ENCODE measurements around the gene BCL2L1.

GRCh38 chr20:31637660-31638059, 85.0 kb downstream of the BCL2L1 start, which contains the start of gene COX4I2:
- no peak for TF ChIP-seq CTCF (IDR thresholded peaks at IDR 0.05 in 8 of 11, conservative IDR thresholded peaks at IDR 0.05 in 3 of 11)
- no peak for TF ChIP-seq POLR2A (IDR thresholded peaks at IDR 0.05)
